NCI-H2227 treated with DMSO at 0.1 percent for 48 hours (cell line): Measurements from ENCODE around the gene TADA2B.

Experiments
- DNase-seq: peaks from one replicate; lab custom pipeline; 2025; lab: John Stamatoyannopoulos, UW

The TADA2B gene

DNA sequence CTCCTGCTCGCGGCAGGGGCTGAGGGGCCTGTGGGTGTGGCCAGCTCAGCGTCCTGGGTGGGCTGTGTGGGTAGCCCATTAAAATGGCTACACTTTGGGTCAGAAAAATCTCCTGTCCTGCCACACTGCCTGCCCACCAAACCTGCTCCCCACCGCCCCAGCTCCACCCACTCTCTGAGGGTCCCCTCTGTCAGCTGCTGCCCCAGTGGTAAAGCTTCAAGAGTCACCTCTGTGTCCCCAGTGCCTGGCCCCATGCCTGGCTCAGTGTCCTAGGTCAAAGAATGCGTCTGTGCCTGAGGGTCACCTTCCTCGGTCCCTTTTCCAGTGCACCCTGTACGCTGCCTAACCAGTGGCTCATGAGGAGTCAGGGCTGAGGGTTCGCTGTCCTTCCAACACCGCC, 24.9 kb upstream of the TADA2B start:
- DNase-seq = no peak

GRCh38 chr4:7019367-7019766, 23.8 kb upstream of the TADA2B start:
- no peak for DNase-seq

GRCh38 chr4:7020290-7020689, 22.9 kb upstream of the TADA2B start:
- no peak for DNase-seq

DNA sequence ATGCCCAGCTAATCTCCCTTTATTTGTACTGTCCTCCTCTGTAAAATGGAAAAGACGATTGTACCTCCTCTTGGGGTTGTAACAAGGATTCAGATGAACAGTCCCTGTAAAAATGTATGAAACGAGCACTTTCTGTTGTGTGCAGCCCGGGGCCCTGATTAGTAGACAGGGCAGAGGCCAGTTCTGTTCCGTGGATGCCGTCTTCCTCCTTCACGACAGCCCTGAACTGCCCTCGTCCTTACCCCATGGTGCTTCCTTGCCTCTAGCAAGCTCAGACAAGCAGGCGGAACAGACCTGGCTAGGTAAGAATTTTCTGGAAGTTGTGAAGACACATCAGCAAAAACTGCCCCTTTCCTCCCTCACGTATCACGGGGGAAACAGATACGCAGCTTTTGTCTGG, 22.3 kb upstream of the TADA2B start:
- no peak for DNase-seq

DNA sequence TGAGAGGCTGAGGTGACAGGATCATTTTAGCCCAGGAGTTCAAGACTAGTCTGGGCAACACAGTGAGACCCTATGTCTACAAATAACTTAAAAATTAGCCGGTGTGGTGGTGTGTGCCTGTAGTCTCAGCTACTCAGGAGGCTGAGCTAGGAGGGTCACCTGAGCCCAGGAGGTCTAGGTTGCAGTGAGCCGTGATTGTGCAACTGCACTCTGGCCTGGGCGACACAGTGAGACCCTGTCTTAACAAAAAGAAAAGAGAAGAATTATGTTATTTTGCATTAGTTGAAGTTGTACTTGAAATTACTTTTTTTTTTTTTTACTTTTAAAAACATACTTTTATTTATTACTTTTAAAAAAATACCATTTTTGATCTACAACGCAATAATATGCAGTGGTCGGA, 21.8 kb upstream of the TADA2B start:
- DNase-seq = no peak

GRCh38 chr4:7021930-7022664, 21.1 kb upstream of the TADA2B start:
- no peak for DNase-seq

- no peak for DNase-seq
These were observed 19.7 kb upstream of the TADA2B start for GRCh38 chr4:7023486-7023885.

- DNase-seq = no peak
These were observed 19.3 kb upstream of the TADA2B start for GRCh38 chr4:7023901-7024300.

DNA sequence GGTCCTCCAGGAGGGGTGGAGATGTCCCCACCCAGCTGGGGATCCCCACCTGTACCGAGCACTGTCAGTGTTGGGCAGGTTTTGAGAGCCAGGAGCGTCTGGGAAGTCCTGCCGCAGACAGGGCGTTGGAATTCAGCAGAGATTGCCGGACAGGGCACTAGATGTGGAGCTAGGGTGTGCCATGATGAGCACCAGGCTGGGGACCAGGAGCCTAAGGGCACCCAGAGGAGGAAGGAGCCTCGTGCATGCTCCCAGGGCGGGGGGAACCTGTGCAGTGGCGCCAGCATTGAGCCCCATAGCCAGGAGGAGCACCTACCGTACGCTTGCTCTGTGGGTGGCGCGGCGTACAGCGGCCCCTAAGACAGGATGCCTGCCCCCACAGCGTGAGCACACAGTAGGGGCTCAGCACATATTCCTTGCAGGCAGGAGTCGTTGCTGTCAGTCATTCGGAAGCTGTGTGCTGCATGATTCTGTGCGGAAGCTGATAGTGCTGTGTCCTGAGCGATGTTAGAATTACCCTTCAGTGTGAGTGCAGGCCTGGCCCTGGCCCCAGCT, 18.8 kb upstream of the TADA2B start:
- DNase-seq = no peak

- no peak for DNase-seq
These were observed 18.1 kb upstream of the TADA2B start for GRCh38 chr4:7025040-7025602.

DNA sequence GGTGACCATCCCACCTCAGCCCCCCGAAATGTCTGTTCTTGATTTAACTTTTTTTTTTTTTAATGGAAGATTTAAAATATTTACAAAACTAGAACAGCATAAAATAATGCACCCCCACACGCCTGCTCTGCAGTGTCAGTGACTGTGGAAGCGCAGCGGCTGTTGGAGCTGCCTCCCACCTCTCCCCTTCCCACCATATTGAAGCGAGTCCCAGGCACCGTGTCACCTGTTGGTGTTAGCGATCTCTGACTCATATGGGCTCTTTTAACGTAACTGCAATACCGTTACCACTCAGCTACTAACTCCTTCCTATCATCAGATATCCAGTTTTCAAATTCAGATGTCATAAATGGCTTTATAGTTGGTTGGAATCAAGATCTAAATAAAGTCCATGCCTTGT, 17.1 kb upstream of the TADA2B start:
- no peak for DNase-seq

DNA sequence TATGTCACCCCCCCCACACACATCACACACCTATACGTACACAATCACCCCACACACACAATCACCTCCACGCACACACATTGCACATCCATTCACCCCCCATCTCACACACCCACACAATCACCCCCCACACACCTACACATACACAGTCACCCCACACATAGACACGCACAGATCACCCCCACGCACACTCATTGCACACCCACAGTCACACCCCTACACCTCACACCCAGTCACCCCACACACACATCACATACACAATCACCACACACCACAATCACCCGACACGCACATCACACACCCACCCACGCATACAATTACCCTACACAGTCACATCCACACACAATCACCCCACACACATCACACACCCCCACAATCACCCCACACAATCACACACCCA, 15.9 kb upstream of the TADA2B start:
- DNase-seq = no peak

DNA sequence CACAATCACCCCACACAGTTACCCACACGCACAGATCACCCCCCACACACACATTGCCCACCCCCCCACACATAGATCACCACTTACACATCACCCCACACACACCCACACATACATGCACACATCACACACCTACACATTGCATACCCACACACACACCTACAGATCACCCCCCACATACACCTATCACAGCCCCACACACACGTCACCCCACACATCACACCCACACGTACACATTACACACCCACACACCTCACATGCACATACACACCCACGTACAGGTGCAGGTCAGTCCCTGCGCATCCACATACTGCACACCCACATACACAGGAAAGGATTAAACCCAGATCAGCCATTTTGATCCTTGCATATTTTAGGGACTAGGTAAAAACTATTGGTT, 15.3 kb upstream of the TADA2B start:
- DNase-seq = no peak

DNA sequence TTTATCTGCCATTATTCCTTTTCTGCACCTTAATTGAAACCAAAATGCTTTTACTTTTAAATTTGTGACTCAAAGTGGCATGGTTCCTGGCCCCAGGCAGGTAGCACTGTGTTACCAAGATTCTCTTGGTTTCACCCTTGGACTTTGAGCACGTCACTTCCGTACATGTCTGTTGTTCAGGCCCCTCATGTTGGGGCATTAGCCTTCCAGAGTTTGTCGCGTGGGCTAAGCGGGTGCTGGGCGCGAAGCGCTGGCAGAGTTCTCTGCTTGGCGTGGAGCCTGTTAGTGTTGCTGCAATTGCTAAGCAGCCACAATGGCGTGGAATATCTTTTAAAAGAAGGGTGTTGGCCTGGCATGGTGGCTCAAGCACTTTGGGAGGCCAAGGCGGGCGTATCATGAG, 14.0 kb upstream of the TADA2B start:
- DNase-seq = no peak

- no peak for DNase-seq
These were observed 13.3 kb upstream of the TADA2B start for GRCh38 chr4:7029921-7030320.

DNA sequence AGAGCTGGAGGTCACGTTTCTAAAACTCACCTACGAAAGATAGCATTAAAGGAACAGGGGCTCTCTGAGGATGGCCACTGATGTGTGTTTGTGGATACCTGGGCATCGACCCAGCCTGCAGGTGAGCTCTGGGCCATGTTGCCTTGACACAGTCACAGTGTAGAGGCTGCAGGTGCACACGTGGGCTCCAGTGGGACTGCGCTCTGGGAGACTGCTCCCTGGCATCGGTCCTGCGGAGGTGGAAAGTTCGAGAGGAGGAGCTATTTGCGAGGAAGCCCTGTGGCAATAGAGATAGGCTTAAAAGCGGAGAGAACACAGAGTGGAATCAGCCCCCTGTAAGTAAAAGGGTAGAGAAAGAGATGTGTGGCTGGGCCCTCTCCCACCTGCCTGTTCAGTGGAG, 12.3 kb upstream of the TADA2B start:
- DNase-seq = no peak

DNA sequence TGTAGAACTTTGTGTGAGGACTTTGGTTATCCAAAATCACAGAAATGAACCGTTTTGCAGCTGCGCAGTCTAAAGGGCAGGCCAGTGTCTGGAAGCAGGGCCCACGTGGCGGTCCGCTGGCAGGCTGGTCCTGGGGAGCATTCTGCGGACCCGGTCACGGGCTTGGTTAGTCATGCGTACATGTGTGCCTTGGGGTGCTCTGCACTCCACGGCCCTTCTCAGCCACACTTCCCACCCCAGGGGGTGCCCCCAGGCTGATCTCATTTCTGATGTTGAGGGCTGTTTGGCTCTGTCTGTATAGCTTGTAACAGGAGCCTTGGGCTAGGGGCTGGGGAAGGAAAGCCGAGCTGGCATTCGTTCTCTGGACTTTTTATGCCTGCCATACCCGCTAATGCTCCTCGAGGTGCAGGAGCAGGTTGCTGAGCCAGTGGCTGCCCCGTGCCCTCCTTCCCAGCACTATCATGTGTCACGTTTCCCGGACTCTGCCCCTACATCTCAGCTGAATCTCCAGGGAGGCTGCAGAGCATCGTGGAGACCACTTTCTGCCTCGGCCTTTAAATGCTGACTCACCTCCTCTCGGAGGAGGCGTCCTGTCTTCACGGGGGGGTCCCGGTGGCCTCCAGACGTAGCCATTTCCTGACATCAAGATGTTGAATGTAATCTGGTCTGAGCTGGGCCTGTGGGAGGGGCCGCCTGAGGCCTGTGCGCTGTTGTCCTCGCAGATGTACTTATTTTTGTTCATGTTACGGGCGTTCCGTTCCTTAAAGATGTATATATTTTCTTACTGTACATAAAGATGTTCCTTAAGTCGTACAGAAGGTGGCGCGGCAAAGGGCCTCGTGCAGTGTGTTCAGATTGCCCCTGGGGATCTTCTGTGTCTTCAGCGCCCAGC, 11.4 kb upstream of the TADA2B start:
- DNase-seq = no peak

GRCh38 chr4:7032596-7032995, 10.6 kb upstream of the TADA2B start:
- no peak for DNase-seq

DNA sequence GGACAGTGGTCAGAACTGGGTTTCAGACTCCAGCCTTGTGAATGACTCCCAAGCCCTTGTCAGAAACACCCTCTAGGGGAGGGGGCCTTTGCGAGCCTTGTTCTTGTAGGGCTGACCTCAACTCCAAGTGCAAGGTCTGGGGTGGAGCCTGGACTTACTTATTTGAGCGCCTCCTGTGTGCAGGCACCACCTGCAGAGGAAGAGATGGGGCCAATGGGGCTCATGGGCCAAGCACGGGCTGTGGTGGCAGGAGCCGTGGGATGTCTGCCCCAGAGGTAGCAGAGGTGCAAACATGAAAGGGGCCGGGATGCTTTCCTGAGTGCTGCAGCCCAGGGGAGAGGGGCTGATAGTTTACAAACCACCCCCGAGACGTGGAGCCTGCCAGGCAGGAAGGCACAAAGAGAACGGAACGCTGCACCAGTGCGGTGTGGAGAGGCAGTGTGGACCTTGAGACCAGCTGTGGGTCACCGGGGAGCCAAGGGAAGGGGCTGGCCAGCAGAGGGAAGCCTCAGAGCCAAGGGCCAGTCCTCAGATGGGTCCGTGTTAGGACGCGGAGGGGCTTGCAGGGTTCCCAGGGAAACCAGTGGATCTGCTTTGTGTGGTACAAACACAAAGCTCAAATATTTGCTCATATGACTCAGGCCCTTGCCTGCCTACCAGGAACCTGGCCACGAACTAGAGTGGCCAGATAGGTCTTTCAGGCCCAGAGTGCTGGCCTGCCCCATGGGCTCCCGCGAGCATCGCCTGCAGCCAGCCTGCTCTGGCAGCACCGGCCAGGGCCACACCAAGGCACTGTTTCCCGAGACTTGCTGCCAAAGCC, 8.7 kb upstream of the TADA2B start:
- no peak for DNase-seq

GRCh38 chr4:7037425-7037824, 5.7 kb upstream of the TADA2B start:
- no peak for DNase-seq

DNA sequence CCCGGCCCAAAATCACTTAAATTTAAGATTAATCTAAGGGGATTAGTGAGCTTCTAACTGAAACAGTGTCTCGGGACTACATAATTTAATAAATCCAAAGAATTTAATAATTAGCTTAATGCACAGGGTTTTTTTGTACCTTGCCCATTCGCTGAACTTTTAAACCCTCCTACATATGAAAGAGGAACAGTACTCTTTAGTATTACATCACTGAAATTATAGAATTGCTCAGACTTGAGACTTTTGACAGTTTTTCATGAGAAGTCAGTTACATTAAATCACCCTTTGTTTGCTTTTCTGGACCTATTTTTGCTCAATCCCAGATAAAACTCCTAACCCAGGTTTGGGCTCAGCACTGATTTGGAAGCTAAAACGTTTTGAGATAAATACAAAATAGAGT, 2.4 kb upstream of the TADA2B start:
- no peak for DNase-seq

GRCh38 chr4:7041246-7041645, 1.9 kb upstream of the TADA2B start:
- DNase-seq = no peak
